Gastrocnemius medialis (tissue), 4 donors: ENCODE results near the gene ENOX2.

ENCODE experiments used
- POLR2A ChIP-seq, 2 donors: fragments of 450-650 bp; IDR thresholded peaks; one replicate each; pipeline ENCODE4 v1.6.1; 2017; ENCODE audit warnings: antibody characterized with exemption in 2 of 2, mild to moderate bottlenecking in 2 of 2, moderate library complexity in 2 of 2
- TF ChIP-seq, protein P1 (sequence below), 5 experiments: fragments of 450-650 bp in 3 of 5; fragments of 200-600 bp in 2 of 5; sonication (generic) in 2 of 5; IDR thresholded peaks in 4 of 5; conservative IDR thresholded peaks in 1 of 5; 1 replicate in 4 of 5; 2 replicates in 1 of 5; pipeline ENCODE4 v1.5.1; 2016 to 2019; ENCODE audit warnings: antibody characterized with exemption in 5 of 5, mild to moderate bottlenecking in 3 of 5, moderate library complexity in 3 of 5

DNA sequence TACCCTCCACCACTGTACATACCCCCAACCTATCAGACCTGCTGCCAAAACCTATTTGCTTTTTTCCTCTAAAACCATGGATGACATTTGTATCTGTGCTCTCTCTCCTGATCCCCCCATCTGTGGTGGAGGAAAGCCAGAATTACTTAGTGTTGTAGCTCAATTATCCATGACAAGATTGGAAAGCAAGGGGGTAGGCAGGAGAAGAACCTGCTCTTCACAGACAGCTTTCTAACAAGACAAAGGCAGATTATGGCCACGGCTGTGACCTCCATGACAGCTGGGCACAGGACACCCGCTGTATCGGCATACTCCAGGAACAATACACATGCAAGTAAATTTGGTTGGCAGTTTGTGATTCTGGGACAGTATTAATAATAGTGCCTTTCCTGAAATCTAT, 186.7 kb downstream of the ENOX2 start:
- TF ChIP-seq, protein P1, sequence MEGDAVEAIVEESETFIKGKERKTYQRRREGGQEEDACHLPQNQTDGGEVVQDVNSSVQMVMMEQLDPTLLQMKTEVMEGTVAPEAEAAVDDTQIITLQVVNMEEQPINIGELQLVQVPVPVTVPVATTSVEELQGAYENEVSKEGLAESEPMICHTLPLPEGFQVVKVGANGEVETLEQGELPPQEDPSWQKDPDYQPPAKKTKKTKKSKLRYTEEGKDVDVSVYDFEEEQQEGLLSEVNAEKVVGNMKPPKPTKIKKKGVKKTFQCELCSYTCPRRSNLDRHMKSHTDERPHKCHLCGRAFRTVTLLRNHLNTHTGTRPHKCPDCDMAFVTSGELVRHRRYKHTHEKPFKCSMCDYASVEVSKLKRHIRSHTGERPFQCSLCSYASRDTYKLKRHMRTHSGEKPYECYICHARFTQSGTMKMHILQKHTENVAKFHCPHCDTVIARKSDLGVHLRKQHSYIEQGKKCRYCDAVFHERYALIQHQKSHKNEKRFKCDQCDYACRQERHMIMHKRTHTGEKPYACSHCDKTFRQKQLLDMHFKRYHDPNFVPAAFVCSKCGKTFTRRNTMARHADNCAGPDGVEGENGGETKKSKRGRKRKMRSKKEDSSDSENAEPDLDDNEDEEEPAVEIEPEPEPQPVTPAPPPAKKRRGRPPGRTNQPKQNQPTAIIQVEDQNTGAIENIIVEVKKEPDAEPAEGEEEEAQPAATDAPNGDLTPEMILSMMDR (IDR thresholded peaks at IDR 0.05 in 4 of 5, conservative IDR thresholded peaks at IDR 0.05 in 1 of 5): no peak
- TF ChIP-seq POLR2A (IDR thresholded peaks at IDR 0.05): no peak
